Stimulated activated effector memory CD8-positive, alpha-beta T cell treated with anti-CD3 and anti-CD28 coated beads, Interleukin-12 subunit alpha, Interleukin-12 subunit beta, amount 100 ng/mL, for 72 hours (primary cell): ENCODE results near the gene SLC25A23.

ENCODE experiments used
- ATAC-seq: fragments of 150-1000 bp; cut with Tn5 transposase; 2 replicates; pipeline ENCODE4 v1.10.0; 2021
- DNase-seq, 2 donors: peaks; one replicate each; pipeline ENCODE4 v3.0.0; 2021 to 2022; ENCODE audit warnings: low spot score in 2 of 2
- H3K27ac Mint-ChIP-seq: one replicate; pipeline ENCODE4 v1.8.0; 2022; ENCODE audit warnings: mild to moderate bottlenecking, mixed read lengths
- H3K36me3 Mint-ChIP-seq: one replicate; pipeline ENCODE4 v1.8.0; 2022; ENCODE audit warnings: mild to moderate bottlenecking, mixed read lengths
- H3K4me1 Mint-ChIP-seq: one replicate; pipeline ENCODE4 v1.8.0; 2022; ENCODE audit warnings: mixed read lengths
- H3K4me3 Mint-ChIP-seq: one replicate; pipeline ENCODE4 v1.8.0; 2022; ENCODE audit warnings: mild to moderate bottlenecking, mixed read lengths
- H3K9me3 Mint-ChIP-seq: one replicate; pipeline ENCODE4 v1.8.0; 2022; ENCODE audit warnings: mixed read lengths

The SLC25A23 gene

DNA sequence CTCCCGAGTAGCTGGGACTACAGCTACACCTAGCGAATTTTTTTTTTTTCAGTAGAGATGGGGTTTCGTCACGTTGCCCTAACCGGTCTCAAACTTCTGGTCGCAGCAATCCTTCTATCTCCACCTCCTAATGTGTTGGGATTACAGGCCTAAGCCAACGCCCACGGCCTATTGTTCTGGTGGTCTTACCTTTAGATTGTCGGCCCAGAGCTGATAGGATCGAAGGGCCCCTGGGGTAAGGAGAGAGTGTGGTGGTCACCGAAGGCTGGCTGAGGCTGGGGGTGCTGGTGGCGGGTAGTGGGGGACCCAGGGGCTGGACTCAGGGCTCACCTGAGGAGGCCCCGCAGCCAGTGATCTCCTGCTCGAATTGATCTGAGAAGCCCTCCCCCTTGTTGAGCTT, 11.5 kb upstream of the SLC25A23 start:
- H3K27ac Mint-ChIP-seq, result no peak overlapping the region
- H3K4me1 Mint-ChIP-seq, result peaks cover 4% of the 10 kb centered on the region
- no peaks in the 10 kb centered on the region for H3K9me3 Mint-ChIP-seq
- H3K36me3 Mint-ChIP-seq, result peaks cover 82% of the 10 kb centered on the region
- ATAC-seq (no peak), DNase-seq (no peak)
- no peak overlapping the region for H3K4me3 Mint-ChIP-seq

DNA sequence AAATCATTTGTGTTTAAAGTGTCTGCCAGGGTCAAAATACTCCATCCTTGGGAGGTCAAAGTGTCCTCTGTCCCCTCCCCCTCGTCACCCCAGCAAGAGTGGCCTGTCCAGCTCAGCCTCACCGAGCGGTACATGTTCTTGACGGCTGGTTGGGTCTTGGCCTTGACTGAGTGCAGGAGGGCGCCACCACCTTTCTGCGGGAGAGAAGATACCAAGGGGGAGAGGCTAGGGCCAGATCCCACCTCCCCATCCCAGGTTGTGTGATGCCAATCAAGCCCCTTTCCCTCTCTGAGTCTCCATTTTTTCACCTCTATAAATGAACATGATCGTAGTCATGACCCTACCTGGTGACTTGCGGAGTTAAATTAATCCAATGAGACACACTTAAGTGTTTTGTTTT, 10.6 kb upstream of the SLC25A23 start:
- Mint-ChIP-seq H3K27ac (peak overlapping the region; percentile 48), H3K4me1 (peaks cover 5% of the 10 kb centered on the region), H3K36me3 (peaks cover 76% of the 10 kb centered on the region), H3K9me3 (no peaks in the 10 kb centered on the region), H3K4me3 (no peak overlapping the region)
- ATAC-seq, result no peak
- no peak for DNase-seq

DNA sequence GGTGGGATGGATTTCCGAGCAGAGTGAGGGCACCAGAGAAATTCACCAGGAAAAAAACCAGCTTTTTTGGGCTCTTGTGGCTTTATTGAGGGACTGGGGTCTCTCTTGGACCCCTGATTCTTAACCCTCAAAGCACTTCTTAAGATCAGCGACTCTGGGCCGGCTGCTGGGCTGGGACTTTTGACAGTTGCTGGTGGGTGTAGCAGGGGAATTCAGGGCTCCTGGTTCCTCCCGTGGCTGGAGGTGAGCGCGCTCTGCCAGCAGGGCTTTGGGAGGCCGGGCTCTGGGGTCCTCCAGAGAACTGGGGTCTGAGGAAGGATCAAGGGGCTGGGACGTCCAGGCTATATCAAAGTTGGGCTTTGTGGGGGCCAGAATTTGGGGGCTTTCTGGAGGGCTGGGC, 7.8 kb upstream of the SLC25A23 start:
- no peak for ATAC-seq
- Mint-ChIP-seq H3K4me3 (no peak overlapping the region), H3K27ac (peak overlapping the region; percentile 69), H3K4me1 (peaks cover 20% of the 10 kb centered on the region), H3K9me3 (no peaks in the 10 kb centered on the region), H3K36me3 (peaks cover 48% of the 10 kb centered on the region)
- DNase-seq, result no peak

DNA sequence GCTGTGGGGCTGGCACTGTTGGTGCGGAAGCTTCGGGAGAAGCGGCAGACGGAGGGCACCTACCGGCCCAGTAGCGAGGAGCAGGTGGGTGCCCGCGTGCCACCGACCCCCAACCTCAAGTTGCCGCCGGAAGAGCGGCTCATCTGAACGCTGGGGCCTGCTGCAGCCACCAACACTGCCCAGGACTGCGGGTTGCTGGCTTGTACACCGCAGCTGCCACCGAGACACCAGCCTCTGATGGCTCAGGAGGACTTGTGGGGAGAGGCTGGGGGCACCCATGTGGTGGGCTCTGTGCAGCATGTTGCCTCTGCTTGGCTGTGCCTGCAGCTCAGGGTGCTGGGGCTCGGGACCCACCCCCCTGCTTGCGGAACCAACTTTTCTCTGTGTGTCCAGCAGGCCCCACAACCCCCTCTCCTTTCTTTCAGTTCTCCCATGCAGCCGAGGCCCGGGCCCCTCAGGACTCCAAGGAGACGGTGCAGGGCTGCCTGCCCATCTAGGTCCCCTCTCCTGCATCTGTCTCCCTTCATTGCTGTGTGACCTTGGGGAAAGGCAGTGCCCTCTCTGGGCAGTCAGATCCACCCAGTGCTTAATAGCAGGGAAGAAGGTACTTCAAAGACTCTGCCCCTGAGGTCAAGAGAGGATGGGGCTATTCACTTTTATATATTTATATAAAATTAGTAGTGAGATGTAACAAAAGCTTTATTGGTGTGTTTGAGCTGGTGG, 7.1 kb upstream of the SLC25A23 start:
- no peaks in the 10 kb centered on the region for H3K9me3 Mint-ChIP-seq
- DNase-seq (no peak), ATAC-seq (peak; percentile 31)
- H3K27ac Mint-ChIP-seq, result no peak overlapping the region
- H3K4me3 Mint-ChIP-seq, result no peak overlapping the region
- H3K36me3 Mint-ChIP-seq, result peaks cover 41% of the 10 kb centered on the region
- peaks cover 20% of the 10 kb centered on the region for H3K4me1 Mint-ChIP-seq

DNA sequence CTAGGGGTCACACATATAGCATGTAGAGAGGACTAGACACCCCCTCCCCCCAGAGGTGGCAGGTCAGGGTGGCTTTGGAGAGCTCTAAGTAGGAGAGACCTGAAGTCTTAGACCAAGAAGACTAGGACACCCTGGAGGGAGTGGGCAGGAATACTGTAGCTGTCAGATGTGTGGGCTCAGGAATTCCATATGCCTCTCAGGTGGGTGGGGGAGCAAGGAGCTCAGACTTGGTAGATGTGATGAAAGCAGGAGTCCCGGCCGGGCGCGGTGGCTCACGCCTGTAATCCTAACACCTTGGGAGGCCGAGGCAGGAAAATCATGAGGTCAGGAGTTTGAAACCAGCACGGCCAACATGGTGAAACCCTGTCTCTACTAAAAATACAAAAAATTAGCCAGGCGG, 6.1 kb upstream of the SLC25A23 start:
- H3K4me1 Mint-ChIP-seq, result peaks cover 21% of the 10 kb centered on the region
- DNase-seq (no peak), ATAC-seq (no peak)
- H3K36me3 Mint-ChIP-seq, result peaks cover 31% of the 10 kb centered on the region
- no peak overlapping the region for H3K4me3 Mint-ChIP-seq
- no peaks in the 10 kb centered on the region for H3K9me3 Mint-ChIP-seq
- no peak overlapping the region for H3K27ac Mint-ChIP-seq

DNA sequence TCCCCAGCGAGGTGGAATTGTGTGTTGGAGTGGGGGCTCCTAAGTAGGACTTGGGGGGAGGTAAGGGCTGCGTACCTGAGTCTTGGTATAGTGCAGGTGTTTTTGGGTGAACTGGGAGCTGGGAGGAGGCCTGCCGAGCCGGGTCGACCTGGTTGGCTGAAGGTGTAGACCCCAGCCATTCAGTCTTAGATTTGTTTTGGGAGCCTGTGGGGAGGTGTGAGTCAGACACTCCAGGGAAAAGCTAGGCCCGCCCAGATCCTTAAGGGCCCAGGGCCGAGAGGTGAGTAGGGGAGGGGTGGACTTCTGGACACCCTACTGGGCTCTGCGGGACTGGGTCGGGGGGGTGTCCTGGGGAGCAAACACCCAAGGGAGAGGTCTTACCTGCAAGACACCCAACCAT, 5.4 kb upstream of the SLC25A23 start:
- ATAC-seq (no peak), DNase-seq (no peak)
- Mint-ChIP-seq H3K4me3 (no peak overlapping the region), H3K9me3 (no peaks in the 10 kb centered on the region), H3K27ac (peak overlapping the region; percentile 53), H3K36me3 (peaks cover 30% of the 10 kb centered on the region), H3K4me1 (peaks cover 27% of the 10 kb centered on the region)

DNA sequence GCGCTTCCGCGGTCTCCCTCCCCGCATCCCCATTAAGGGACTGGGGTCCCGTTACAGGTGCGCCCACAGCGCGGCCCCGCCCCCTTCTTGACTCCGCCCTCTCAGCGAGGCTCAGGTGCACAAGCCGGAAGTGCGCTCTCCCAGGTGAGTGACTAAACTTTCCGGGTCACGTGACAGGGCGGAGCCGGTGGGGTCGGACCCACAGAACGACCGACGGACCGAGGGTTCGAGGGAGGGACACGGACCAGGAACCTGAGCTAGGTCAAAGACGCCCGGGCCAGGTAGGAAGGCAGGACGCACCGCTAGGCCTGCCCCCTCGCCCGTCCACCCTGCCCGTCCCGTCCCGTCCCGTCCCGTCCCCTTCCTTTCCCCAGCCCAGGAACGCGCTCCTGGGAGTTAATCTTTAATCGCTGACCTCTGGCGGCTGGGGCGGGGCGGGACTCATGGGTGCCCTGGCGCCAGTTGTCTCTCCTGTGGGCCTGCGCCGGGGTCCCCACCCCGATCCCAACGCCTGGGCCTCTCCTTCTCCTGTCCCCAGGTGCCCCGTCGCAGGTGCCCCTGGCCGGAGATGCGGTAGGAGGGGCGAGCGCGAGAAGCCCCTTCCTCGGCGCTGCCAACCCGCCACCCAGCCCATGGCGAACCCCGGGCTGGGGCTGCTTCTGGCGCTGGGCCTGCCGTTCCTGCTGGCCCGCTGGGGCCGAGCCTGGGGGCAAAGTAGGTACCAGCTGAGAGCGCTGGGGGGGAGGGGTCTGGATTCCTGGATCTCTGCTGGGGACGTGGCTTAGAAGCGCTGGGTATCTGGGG, 4.7 kb upstream of the SLC25A23 start, which contains the start of gene CRB3:
CRB3 (plus strand) TSS at position 202 of the 804 bp plus-strand sequence; CDS start at position 633, 431 bp downstream.
- Mint-ChIP-seq H3K27ac (peak within 1 kb of the TSS; percentile 53), H3K4me3 (peak within 1 kb of the TSS; percentile 39), H3K36me3 (peaks cover 25% of the 10 kb centered on the region), H3K9me3 (no peaks in the 10 kb centered on the region), H3K4me1 (peaks cover 31% of the 10 kb centered on the region)
- ATAC-seq (no peak), DNase-seq (no peak)

DNA sequence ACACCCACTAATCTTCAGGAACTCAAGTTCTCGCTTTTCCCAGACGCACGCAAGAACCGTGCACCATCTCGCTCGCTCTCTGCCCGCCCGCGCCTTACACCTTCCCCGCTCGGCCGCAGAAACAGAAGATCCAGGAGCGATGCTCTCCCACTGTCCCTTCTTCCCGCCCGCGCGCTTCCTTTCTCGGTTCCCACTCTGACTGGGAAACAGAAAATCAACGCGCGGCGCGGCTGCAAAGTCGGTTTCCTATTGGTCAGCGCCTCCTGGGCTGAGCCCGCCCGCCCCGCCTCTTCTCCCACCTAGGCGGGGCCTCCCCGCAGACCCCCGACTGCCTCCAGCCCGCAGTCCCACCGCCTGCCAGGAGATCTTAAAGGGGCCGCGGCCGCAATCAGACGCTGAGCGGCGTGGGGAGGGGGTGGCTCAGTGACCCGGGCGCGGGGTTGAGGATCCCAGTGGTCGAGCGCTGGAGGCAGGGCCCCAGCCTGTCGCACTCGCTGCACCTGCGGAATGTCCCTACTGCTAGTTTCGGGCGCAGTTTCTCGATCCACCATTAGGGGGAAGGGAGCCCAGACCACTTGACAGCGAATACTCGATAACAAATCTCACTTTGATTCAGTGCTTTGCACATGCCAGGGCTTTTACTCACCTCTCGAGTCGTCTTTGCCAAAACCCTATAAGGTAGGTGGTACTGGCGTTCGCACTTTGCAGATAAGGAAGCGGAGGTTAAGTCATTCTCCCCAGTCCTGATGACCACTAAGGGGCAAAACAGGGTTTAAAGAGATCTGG, 700 bp upstream of the SLC25A23 start:
- Mint-ChIP-seq H3K36me3 (peaks cover 33% of the 10 kb centered on the region), H3K4me1 (peaks cover 40% of the 10 kb centered on the region), H3K27ac (peak overlapping the region; percentile 79), H3K4me3 (peak overlapping the region; percentile 88), H3K9me3 (no peaks in the 10 kb centered on the region)
- DNase-seq (peak; percentile 91 to 97), ATAC-seq (peak; percentile 88)

DNA sequence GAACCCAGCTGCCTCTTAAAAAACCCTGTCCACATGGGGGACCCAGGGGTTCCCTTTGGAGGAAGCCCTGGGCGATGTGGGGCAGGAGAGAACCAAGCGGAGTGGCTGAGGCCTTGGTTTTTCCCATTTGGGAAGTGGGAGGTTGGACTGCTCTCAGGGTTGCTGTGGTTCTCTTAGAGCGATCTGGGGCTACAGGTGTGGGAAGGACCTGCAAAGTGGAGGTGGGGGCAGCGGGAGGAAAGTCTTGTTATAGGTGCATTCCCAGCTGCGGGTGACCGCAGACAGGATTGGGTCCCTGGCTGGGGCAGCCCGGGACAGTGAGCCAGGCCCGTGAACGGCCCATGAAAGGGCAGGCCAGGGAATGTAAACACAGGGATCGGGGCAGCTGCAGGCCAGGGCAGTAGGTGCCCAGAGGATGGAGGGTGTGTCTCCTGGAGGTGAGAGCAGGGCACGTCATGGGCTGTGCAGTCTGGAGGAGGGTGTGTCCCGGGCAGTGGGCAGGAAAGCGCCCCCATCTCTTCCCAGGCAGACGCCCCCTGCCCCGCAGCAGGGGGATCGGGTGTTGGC, 814 bp downstream of the SLC25A23 start:
- Mint-ChIP-seq H3K27ac (peak overlapping the region; percentile 66), H3K4me3 (peak overlapping the region; percentile 88), H3K4me1 (peaks cover 25% of the 10 kb centered on the region), H3K9me3 (no peaks in the 10 kb centered on the region), H3K36me3 (peaks cover 33% of the 10 kb centered on the region)
- no peak for DNase-seq
- no peak for ATAC-seq

DNA sequence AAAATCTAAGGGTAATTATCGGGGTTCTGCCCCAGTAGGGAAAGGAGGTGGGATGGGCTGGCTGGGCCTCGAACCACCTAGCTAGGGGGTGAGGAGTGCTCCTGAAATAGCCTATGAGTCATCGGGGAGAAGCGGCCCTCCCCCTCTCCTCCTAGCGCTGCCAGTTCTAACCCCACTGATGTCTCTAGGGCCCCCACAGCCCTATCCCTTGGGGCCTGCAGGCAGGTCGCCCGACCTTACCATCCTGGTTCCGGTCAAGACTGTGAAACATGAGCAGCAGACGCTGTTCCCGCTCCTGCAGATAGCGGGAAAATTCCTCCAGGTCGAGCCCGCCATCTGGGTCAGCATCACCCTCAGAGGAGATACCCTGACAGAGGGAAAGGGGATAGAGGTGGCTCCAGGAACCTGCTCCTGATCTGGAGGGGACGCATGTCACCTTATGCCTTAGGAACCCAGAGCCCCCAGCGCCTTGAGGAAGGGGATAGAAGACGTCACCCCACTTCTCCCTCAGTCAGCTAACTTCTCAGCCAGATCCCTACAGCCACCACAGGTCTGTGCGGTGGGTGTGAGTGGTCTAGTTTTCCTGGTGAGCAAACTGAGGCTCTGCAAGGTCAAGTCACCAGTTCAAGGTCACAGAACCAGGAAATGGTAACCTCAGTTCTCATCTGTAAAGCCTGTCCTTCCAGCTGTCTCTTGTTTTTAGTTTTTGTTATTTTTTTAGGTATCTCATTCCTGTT, 1.5 kb downstream of the SLC25A23 start:
- Mint-ChIP-seq H3K36me3 (peaks cover 38% of the 10 kb centered on the region), H3K4me1 (peaks cover 24% of the 10 kb centered on the region), H3K9me3 (no peaks in the 10 kb centered on the region), H3K4me3 (peak overlapping the region; percentile 88), H3K27ac (peak overlapping the region; percentile 66)
- no peak for ATAC-seq
- DNase-seq, result no peak

DNA sequence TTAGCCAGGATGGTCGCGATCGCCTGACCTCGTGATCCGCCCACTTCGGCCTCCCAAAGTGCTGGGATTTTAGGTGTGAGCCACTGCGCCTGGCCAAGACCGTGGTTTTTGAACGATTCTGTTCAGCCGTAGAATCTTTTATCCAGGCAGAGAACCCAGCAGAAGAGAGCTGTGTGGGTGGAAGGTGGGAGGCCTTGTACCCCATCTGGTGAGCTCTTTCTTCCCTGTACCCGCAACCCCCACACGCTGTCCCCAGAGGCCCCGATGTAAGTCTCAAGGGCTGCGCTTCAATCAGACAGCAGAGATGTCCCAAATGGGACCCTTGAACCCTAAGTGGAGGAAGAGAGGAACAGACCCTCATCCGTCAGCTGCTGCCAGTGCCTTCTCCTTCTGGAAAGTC, 3.7 kb downstream of the SLC25A23 start:
- Mint-ChIP-seq H3K4me3 (no peak overlapping the region), H3K36me3 (peaks cover 38% of the 10 kb centered on the region), H3K27ac (no peak overlapping the region), H3K4me1 (peaks cover 24% of the 10 kb centered on the region), H3K9me3 (no peaks in the 10 kb centered on the region)
- ATAC-seq, result no peak
- DNase-seq, result no peak

DNA sequence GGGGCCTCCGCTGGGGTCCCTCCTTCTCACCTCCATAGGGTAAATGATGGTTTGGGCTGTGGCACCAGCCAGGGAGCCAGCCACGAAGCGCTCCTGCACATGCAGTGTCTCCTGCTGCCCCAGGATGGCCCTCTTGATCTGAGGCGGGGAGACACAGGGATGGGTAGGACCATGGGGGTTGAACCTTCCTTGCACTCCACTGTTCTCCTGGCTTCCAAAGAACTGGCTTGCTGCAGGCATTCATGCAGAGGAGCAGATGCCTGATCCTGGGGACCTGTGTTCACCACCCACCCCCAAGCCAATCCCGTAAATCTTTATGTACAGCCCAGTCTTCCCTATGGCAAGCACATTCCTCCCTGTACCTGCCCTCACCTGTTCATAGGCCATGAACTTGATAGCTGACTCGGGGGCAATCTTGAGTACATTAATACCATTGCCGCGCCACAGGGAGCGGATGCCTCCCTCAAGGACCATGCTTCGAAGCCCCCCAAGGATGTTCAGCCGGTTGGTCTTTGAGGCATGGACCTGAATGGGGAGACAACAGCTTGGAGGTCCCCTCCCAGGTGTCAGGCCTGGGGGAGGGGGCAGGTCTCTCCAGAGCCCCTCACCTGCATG, 5.5 kb downstream of the SLC25A23 start:
- H3K4me1 Mint-ChIP-seq, result peaks cover 12% of the 10 kb centered on the region
- H3K9me3 Mint-ChIP-seq, result no peaks in the 10 kb centered on the region
- H3K36me3 Mint-ChIP-seq, result peaks cover 29% of the 10 kb centered on the region
- ATAC-seq (no peak), DNase-seq (no peak)
- H3K4me3 Mint-ChIP-seq, result no peak overlapping the region
- H3K27ac Mint-ChIP-seq, result no peak overlapping the region

DNA sequence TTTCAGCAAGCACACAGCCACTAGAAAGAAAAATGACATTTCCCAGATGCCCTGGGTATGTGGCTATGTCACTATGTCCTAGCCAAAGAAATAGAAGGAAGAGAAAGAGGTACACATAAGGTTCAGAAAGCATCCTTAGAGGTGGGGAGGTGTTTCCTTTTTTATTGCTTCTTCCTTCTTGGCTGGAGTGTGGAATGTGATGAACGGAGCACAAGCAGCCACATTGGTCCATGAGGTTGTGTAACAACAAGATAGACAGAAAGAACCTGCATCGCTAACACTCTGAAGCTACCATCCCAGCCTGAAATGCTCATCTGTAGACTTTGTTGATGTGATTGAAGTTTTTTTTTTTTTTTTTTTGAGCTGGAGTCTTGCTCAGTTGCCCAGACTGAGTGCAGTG, 6.7 kb downstream of the SLC25A23 start:
- Mint-ChIP-seq H3K4me1 (peaks cover under 1% of the 10 kb centered on the region), H3K36me3 (peaks cover 22% of the 10 kb centered on the region), H3K9me3 (no peaks in the 10 kb centered on the region), H3K4me3 (no peak overlapping the region), H3K27ac (no peak overlapping the region)
- ATAC-seq, result no peak
- DNase-seq, result no peak

DNA sequence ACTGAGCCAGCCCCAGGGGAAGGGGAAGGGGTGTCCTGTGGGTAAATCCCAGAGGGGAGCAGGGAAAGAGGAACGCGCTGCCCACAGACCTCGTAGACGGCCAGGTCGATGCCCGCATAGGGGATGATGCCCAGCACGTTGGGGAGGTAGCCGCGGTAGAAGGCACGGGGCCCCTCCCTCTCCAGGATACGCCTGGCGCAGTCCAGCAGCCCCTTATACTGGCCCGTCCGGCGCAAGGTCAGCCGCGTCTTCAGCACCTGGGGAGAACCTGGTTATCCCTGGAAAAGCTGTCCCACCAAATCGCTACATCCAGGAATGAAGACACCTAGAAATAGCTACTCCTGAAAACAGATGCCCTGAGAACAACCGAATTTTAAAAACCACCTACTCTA, 7.4 kb downstream of the SLC25A23 start:
- H3K4me3 Mint-ChIP-seq, result no peak overlapping the region

More for the DNA sequence above, 7.4 kb downstream of the SLC25A23 start:
- Mint-ChIP-seq H3K27ac (no peak overlapping the region), H3K9me3 (no peaks in the 10 kb centered on the region), H3K4me1 (no peaks in the 10 kb centered on the region), H3K36me3 (peaks cover 16% of the 10 kb centered on the region)
- DNase-seq, result no peak
- ATAC-seq, result no peak
